ENCODE data around the gene CEACAM19.

The CEACAM19 gene

GRCh38 chr19:44685877-44686276 lies 14.6 kb downstream of the CEACAM19 start:
- no peak overlapping the region for H2AFZ ChIP-seq (ENCODE audit: low read depth, low read length)
- no peaks in the 10 kb centered on the region for H3K36me3 ChIP-seq (ENCODE audit: insufficient read depth, low read length)
- H3K9me3 ChIP-seq (ENCODE audit: low read length), result no peaks in the 10 kb centered on the region
- H3K27me3 ChIP-seq (ENCODE audit: insufficient read depth, low read length), result no peaks in the 10 kb centered on the region
- no peaks in the 10 kb centered on the region for H3K4me1 ChIP-seq (ENCODE audit: insufficient read depth, low read length)
- H3K4me3 ChIP-seq (ENCODE audit: low read length), result no peak overlapping the region

DNA sequence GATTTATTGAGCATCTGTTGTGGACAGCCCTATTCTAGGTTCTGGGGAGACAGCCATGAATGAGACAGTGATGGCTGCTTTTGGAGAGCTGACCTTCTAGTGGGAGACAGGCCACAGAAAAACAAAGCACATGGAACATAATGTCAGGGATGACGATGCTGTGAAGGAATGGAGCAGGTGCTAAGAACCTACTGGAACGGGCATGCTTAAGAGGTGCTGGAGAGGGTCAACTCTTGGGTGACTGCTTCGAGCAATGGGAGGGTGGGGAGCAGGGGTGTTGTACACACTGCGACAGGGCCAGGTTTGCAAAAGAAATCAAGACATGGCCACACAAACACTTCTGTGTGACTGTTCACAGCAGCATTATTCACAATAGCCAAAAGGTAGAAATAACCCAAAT lies 15.6 kb downstream of the CEACAM19 start:
- Histone ChIP-seq H3K4me1 (ENCODE audit: insufficient read depth, low read length) (no peaks in the 10 kb centered on the region), H3K36me3 (ENCODE audit: insufficient read depth, low read length) (no peaks in the 10 kb centered on the region), H3K27me3 (ENCODE audit: insufficient read depth, low read length) (no peaks in the 10 kb centered on the region), H3K4me3 (ENCODE audit: low read length) (no peak overlapping the region), H2AFZ (ENCODE audit: low read depth, low read length) (no peak overlapping the region), H3K9me3 (ENCODE audit: low read length) (no peaks in the 10 kb centered on the region)

GRCh38 chr19:44687888-44688287 lies 16.6 kb downstream of the CEACAM19 start:
- H3K9me3 ChIP-seq (ENCODE audit: low read length), result no peaks in the 10 kb centered on the region
- no peaks in the 10 kb centered on the region for H3K36me3 ChIP-seq (ENCODE audit: insufficient read depth, low read length)
- no peak overlapping the region for H3K4me3 ChIP-seq (ENCODE audit: low read length)
- H2AFZ ChIP-seq (ENCODE audit: low read depth, low read length), result no peak overlapping the region
- no peaks in the 10 kb centered on the region for H3K27me3 ChIP-seq (ENCODE audit: insufficient read depth, low read length)
- H3K4me1 ChIP-seq (ENCODE audit: insufficient read depth, low read length), result no peaks in the 10 kb centered on the region

DNA sequence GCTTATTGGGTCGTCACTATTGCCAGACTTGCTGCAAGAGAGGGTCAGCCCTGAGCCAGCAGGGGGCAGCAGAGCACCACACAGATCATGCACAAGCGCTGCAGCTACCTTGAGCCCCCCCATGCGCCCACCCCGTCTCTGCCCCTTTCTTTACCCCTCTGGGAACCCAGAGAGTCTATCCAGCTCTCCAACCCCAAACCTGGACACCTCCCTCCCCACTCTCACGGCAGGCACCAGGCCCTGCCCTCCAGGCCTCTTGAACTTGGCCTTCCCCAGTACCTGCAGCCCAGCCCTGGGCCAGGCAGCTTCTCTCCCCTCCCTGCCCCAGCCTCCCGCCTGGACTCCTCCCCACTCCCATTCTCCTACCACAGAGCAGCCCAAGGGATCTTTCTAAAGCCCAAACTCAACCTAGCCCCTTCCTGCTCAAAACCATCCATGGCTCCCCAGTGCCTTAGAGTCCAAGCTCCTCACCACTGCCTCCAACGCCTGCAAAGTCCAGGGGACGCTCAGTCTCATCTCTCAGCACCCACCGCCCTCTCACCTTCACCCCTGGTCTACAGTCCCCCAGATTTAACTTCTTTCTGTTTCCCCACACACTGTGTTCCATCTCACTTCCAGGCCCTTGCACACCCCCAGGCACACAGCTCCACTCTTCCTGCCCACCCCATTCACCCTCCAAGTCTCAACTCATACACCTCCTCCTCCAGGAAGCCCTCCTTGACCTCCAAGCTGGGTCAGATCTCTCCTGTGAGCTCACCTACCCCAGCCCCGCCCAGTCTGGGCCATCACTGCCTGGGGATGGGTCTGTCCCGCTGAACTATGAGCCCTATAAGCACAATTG lies 18.2 kb downstream of the CEACAM19 start:
- no peaks in the 10 kb centered on the region for H3K27me3 ChIP-seq (ENCODE audit: insufficient read depth, low read length)
- no peak overlapping the region for H2AFZ ChIP-seq (ENCODE audit: low read depth, low read length)
- no peaks in the 10 kb centered on the region for H3K4me1 ChIP-seq (ENCODE audit: insufficient read depth, low read length)
- H3K9me3 ChIP-seq (ENCODE audit: low read length), result no peaks in the 10 kb centered on the region
- no peak overlapping the region for H3K4me3 ChIP-seq (ENCODE audit: low read length)
- no peaks in the 10 kb centered on the region for H3K36me3 ChIP-seq (ENCODE audit: insufficient read depth, low read length)

DNA sequence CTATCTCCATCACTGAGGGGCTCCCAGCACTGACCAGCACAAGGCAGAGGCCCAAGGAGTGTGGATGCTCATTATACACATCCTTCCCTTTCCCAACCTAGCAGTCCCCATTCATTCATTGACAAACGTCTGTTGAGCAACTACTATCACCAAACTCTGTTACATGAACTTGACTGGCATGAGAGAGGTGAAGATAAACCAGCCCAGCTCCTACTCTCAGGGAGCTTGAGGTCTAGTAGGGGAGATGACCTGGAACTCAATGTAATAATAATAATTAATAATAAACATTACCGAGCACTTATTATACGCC lies 18.8 kb downstream of the CEACAM19 start:
- no peaks in the 10 kb centered on the region for H3K4me1 ChIP-seq (ENCODE audit: insufficient read depth, low read length)
- no peaks in the 10 kb centered on the region for H3K36me3 ChIP-seq (ENCODE audit: insufficient read depth, low read length)
- H3K9me3 ChIP-seq (ENCODE audit: low read length), result no peaks in the 10 kb centered on the region
- no peak overlapping the region for H2AFZ ChIP-seq (ENCODE audit: low read depth, low read length)
- H3K27me3 ChIP-seq (ENCODE audit: insufficient read depth, low read length), result no peaks in the 10 kb centered on the region
- no peak overlapping the region for H3K4me3 ChIP-seq (ENCODE audit: low read length)

DNA sequence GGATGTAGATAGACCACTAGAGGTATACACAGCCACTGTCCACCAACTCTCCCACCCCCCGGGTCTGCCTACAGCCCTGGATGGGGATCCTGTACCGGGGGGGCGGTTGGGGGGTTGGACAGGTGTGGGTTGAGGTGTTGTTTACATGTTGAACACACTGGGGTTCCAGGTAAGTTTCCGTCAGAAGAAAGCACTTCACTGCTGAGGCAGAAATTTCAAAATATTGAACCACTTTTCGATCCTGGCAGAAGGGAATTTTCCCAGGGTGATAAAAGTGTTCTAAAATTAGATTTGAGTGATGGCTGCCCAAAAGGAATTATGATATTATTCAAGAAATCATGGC lies 21.1 kb downstream of the CEACAM19 start:
- Histone ChIP-seq H2AFZ (ENCODE audit: low read depth, low read length) (no peak overlapping the region), H3K4me3 (ENCODE audit: low read length) (no peak overlapping the region), H3K9me3 (ENCODE audit: low read length) (no peaks in the 10 kb centered on the region), H3K4me1 (ENCODE audit: insufficient read depth, low read length) (no peaks in the 10 kb centered on the region), H3K36me3 (ENCODE audit: insufficient read depth, low read length) (no peaks in the 10 kb centered on the region), H3K27me3 (ENCODE audit: insufficient read depth, low read length) (peaks cover 5% of the 10 kb centered on the region)

GRCh38 chr19:44694184-44694579 lies 22.9 kb downstream of the CEACAM19 start:
- Histone ChIP-seq H3K36me3 (ENCODE audit: insufficient read depth, low read length) (no peaks in the 10 kb centered on the region), H2AFZ (ENCODE audit: low read depth, low read length) (no peak overlapping the region), H3K27me3 (ENCODE audit: insufficient read depth, low read length) (peaks cover 12% of the 10 kb centered on the region), H3K9me3 (ENCODE audit: low read length) (no peaks in the 10 kb centered on the region), H3K4me1 (ENCODE audit: insufficient read depth, low read length) (no peaks in the 10 kb centered on the region), H3K4me3 (ENCODE audit: low read length) (no peak overlapping the region)

DNA sequence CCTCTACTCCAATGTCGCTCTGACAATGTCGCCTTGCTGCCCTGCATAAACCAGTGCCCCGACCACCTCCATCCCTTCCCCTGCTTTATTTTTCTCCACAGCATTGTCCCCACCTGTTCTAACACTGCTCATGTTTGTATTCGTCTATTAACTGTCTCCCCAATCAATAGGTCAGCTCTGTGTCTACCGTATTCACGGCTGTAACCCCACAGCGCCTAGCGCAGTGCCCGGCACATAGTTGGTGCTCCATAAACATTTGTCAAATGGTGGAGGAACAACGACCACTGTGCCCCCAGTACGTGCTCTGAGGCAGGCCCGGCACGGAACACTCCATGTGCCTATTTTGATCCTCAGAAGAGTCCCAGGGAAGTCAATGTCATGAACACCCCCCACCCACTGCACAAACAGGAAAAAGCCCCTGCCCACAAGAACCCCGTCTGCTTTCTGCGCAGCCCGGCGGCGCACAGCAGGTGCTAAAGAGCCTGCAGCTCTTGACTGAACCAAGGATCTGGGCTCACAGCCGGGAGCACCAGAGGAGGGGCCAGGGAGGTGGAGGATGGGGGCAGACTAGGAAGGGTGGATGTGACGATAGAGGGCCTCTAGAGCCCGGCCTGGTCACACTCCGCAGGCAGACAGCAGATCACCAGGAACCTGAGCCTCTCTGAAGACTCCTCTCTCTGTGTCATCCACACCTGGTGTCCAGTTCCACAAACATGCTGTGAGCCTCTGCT lies 25.8 kb downstream of the CEACAM19 start:
- Histone ChIP-seq H2AFZ (ENCODE audit: low read depth, low read length) (no peak overlapping the region), H3K4me3 (ENCODE audit: low read length) (no peak overlapping the region), H3K9me3 (ENCODE audit: low read length) (no peaks in the 10 kb centered on the region), H3K4me1 (ENCODE audit: insufficient read depth, low read length) (no peaks in the 10 kb centered on the region), H3K36me3 (ENCODE audit: insufficient read depth, low read length) (no peaks in the 10 kb centered on the region), H3K27me3 (ENCODE audit: insufficient read depth, low read length) (peaks cover 12% of the 10 kb centered on the region)

GRCh38 chr19:44697670-44698034 lies 26.4 kb downstream of the CEACAM19 start:
- Histone ChIP-seq H3K9me3 (ENCODE audit: low read length) (no peaks in the 10 kb centered on the region), H3K36me3 (ENCODE audit: insufficient read depth, low read length) (no peaks in the 10 kb centered on the region), H3K4me3 (ENCODE audit: low read length) (no peak overlapping the region), H3K4me1 (ENCODE audit: insufficient read depth, low read length) (no peaks in the 10 kb centered on the region), H2AFZ (ENCODE audit: low read depth, low read length) (no peak overlapping the region), H3K27me3 (ENCODE audit: insufficient read depth, low read length) (peaks cover 12% of the 10 kb centered on the region)

- Histone ChIP-seq H3K27me3 (ENCODE audit: insufficient read depth, low read length) (peaks cover 12% of the 10 kb centered on the region), H3K9me3 (ENCODE audit: low read length) (no peaks in the 10 kb centered on the region), H3K4me1 (ENCODE audit: insufficient read depth, low read length) (no peaks in the 10 kb centered on the region), H3K36me3 (ENCODE audit: insufficient read depth, low read length) (no peaks in the 10 kb centered on the region), H3K4me3 (ENCODE audit: low read length) (no peak within 1 kb of the TSS), H2AFZ (ENCODE audit: low read depth, low read length) (no peak within 1 kb of the TSS)
These were observed 27.4 kb downstream of the CEACAM19 start, which contains the start of gene CEACAM16 for GRCh38 chr19:44698492-44699201. TSS of gene CEACAM16 (plus strand) at chr19:44699151. CDS start at chr19:44701457, 2,306 bp downstream.

- Histone ChIP-seq H3K4me3 (ENCODE audit: low read length) (no peak overlapping the region), H3K27me3 (ENCODE audit: insufficient read depth, low read length) (peaks cover 12% of the 10 kb centered on the region), H3K9me3 (ENCODE audit: low read length) (no peaks in the 10 kb centered on the region), H3K36me3 (ENCODE audit: insufficient read depth, low read length) (no peaks in the 10 kb centered on the region), H3K4me1 (ENCODE audit: insufficient read depth, low read length) (no peaks in the 10 kb centered on the region), H2AFZ (ENCODE audit: low read depth, low read length) (no peak overlapping the region)
These were observed 29.3 kb downstream of the CEACAM19 start for GRCh38 chr19:44700547-44700946.

DNA sequence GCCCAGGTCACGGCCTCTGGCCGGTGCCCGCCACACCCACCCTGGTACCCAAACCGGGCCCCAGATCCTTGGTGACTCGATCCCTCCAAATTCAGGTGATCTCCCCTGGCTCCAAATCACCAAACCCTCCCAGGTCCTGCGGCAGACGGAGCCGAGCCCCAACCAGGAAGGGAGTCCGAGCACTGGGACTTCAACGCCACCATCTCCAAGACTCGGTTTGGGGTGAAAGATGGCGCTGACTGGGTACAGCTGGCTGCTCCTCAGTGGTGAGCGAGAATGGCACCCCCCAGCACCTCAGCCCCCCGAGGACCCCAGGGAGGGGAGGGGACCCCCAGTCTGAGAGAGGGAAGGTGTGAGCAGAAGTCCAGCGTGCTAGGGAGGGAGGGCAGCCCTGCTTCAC lies 29.9 kb downstream of the CEACAM19 start:
- no peak overlapping the region for H3K4me3 ChIP-seq (ENCODE audit: low read length)
- H2AFZ ChIP-seq (ENCODE audit: low read depth, low read length), result no peak overlapping the region
- no peaks in the 10 kb centered on the region for H3K9me3 ChIP-seq (ENCODE audit: low read length)

GRCh38 chr19:44702551-44703176 lies 31.4 kb downstream of the CEACAM19 start:
- Histone ChIP-seq H2AFZ (ENCODE audit: low read depth, low read length) (no peak overlapping the region), H3K9me3 (ENCODE audit: low read length) (no peaks in the 10 kb centered on the region), H3K4me3 (ENCODE audit: low read length) (no peak overlapping the region), H3K27me3 (ENCODE audit: insufficient read depth, low read length) (peaks cover 5% of the 10 kb centered on the region), H3K4me1 (ENCODE audit: insufficient read depth, low read length) (no peaks in the 10 kb centered on the region), H3K36me3 (ENCODE audit: insufficient read depth, low read length) (no peaks in the 10 kb centered on the region)

More for the DNA sequence above, 29.9 kb downstream of the CEACAM19 start:
- Histone ChIP-seq H3K4me1 (ENCODE audit: insufficient read depth, low read length) (no peaks in the 10 kb centered on the region), H3K27me3 (ENCODE audit: insufficient read depth, low read length) (peaks cover 12% of the 10 kb centered on the region), H3K36me3 (ENCODE audit: insufficient read depth, low read length) (no peaks in the 10 kb centered on the region)

Measured in neuron (in vitro differentiated cells).